Fibroblast of peridontal ligament (primary cell): ENCODE measurements around the gene RSPH10B2.
"Not testable (repeated sequence)": the region's sequence is repeated elsewhere in the genome, so short reads cannot be mapped to it uniquely, and the experiment has no call there.

ENCODE experiments used
- DNase-seq: peaks from one replicate; pipeline ENCODE4 v3.0.0-alpha.2; 2010; ENCODE audit errors: extremely low read depth

Gene RSPH10B2

DNA sequence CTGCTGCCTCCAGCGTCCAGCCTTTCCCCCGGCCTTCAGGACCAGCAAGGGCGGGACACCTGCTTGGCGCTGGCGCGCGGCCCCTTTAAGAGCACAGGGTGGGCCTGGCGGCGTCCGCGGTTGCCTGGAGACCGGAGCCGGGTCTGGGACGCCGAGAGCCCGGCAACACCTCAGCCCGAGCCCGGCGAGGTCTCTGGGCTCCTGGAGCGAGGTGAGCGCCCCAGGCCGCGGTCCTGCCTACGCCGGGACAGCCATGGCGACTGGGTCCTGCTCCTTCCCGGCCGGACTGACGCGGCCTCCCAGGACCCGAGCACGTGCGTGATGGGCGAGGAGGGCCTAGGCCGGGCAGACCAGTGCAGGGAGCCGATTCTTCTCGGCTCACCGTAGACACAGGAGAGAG is at the start of gene RSPH10B2:
Gene RSPH10B2 (plus strand): TSS at position 140 of the 400 bp plus-strand sequence. CDS start 3,575 bp downstream, outside the sequence.
- not testable (repeated sequence) for DNase-seq

DNA sequence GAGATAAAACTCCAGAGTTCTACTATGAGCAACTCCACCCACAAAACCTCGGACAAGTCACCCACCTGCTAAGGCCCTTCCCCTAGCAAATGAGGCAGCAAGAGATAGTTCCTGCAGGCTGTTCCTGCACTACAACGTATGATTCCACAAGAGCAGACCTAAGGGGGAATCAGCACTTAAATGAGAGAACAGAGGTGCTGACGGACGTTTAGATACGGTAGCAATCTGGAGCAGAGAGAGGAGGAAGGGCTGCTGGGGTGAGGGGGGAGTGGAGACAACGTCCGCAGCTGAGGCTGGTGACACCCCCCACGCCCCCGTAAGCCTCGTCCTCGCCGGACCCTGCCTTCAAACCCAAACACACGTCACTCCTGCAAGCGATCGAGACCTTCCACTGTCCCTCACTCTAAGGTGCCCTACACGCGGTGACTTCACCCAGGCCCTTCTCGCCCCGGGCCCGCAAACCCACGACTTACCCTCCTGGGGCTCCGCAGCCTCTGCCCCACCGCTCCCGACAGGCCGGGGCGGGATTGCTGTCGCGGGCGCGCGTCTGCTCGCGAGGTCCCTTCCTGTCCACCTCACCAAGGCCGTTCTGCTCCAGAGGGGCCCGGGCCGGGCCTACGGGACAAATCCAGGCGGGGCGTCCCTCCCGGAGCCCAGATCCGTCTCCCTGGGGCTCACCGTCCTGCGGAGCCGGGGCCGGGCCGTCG is 47.8 kb upstream of the RSPH10B2 start:
- peak; percentile 24 for DNase-seq

DNA sequence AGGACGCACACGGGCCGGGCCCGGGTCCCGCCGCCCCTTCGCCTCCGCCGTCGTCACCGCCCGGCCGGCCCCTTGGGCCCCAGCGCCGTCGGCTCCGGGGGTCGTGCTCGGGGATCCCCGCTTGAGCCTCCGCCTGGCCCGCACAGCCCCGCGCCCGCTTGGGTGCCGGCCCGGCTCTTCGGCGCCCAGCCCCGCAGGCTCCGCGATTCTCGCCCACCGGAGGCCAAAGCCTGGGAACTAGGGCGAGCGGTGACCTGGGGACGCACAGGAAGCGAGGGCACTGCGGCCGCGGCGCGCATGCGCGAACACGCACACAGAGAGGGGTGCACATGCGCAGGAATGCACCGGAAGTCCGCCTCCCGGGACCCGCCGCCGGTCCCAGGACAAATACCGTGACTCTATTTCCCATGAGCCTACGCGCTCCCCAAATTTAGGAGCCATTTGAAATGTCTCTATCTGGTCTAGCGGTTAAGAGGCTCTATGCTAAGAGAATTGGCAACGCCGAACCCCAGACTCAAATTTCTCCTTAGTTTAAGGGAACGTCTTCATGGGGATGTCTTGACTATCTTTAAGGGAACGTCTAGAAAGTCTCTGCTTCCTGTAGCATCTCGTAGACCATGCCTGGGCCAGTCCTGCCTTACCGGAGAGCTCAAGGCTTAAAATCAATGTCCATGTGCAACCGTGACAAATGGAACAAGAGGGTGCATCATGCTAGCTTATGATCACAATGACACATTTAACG is 47.1 kb upstream of the RSPH10B2 start, which contains the start of gene ZNF12:
Gene ZNF12 (minus strand): TSS at position 282 of the 742 bp plus-strand sequence. CDS start 1,774 bp downstream, outside the sequence.
- DNase-seq = peak; percentile 91

DNA sequence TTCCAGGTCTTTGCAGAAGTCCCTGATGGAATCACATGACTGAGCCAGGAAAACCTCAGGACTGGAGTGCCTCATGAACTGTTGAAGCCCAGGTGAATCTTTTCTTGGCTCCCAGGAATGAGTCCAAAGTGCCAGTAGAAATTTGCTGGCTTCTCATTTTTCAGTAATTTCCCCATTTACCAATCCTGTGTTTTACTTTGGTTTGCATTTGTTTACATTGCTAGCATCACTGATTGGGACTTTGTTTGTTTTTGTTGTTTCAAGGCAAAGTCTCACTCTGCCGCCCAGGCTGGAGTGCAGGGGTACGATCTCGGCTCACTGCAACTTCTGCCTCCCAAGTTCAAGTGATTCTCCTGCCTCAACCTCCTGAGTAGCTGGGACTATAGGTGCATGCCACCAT is 45.6 kb upstream of the RSPH10B2 start:
- no peak for DNase-seq

DNA sequence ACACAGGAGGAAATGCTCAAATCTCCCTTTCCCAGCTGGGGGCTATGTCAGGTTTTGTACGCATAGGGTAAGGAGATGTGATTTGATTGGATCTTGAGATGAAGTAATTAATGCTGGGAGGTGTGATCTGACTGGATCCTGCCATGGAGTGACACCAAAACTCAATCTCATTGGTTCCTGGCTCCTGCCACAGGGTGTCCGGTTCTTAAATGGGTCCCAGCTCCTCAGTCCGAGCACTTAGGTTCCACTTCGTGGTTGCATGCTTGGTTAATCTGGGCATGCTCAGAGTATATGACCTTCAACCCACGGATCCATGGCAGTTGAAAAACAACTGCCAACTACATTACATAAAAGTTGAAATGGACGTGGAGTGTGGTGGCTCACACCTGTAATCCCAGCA is 44.1 kb upstream of the RSPH10B2 start:
- no peak for DNase-seq

DNA sequence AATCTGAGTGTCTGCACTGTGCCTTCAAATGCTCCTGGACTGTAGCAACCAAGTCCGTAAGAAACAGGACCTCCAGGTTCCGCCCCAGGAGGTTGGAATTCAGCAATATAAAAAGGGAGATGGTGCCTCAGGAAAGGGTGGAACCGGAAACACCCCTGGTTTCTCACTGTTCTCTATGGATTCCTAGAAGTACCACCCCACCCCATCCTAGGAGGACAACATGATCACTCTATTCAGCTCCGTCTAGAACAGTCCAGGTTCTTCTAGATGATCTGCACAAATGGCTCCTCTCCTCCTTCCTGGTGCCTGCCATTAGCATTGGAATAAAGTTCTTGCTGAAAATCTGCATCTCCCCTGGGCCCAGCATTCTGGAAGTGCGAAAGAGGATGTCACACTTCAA is 39.5 kb upstream of the RSPH10B2 start:
- no peak for DNase-seq

DNA sequence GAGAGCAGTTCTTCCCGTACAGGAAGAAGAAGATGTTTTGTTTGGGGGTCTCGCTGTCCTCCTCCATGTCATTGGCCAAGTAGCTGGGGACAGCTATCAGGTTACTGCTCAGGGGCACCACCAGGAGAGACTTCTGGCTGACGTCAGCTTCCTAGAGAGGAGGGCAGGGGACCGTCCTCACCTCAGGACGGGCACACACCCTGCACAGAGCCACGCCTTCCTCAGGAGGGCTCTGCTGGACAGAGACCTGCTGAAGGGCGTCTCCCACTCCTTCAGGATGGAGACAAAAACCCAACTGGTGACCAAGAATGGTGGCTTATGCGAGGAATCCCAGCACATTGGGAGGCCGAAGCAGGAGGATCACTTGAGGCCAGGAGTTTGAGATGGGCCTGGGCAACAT is 38.0 kb upstream of the RSPH10B2 start:
- not testable (repeated sequence) for DNase-seq

DNA sequence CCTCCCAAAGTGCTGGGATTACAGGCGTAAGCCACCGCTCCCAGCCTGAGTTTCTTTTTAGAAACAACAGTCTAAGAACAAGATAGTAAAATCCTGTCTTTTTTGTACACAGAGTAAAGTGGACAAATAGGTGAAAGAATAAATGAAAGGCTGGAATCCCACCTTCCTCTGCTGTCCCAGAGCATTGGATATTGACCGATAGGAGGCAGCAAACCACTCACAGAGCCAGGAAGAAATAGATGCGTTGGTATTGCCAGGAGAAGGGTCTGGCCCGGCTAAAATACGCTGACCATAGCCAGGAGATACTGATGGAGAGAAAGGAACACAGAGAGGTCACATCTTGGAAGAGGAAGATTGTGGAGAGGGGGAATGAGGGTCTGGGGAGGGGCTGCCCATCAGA is 35.8 kb upstream of the RSPH10B2 start:
- DNase-seq = no peak

DNA sequence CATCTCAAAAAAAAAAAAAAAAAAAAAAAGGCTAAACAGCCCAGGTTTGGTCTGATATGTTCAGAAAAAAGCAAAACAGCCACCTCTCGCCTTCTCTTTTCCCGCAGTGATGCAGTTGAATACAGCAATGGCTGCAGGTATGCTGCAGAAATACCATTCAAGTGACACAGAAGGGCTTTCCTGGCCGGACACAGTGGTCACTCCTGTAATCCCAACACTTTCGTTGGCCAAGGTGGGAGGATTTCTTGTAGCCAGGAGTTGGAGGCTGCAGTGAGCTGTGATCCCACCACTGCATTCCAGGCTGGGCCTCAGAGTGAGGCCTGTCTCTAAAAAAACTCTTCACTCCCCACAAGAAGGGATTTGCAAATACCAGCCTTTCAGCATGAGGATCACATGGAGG is 29.6 kb upstream of the RSPH10B2 start:
- DNase-seq = not testable (repeated sequence)

DNA sequence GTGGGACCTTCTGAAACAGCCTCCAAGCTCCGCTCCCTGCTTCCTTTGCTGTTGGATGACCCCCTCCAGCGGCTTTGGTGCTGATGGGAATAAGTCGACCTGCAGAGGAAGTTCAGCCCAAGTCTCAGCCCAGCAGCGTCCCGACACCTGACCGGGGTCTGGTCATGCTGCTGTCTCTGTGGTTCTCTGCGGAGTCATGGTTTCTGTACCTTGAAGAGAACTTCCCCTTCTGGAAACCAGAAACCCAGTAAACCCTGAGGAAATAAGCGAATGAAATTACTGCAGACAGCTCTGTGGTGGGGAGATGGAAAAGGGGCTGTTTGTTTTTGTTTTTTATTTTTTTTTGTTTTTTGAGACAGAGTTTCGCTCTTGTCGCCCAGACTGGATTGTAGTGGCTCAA is 28.9 kb upstream of the RSPH10B2 start:
- no peak for DNase-seq

DNA sequence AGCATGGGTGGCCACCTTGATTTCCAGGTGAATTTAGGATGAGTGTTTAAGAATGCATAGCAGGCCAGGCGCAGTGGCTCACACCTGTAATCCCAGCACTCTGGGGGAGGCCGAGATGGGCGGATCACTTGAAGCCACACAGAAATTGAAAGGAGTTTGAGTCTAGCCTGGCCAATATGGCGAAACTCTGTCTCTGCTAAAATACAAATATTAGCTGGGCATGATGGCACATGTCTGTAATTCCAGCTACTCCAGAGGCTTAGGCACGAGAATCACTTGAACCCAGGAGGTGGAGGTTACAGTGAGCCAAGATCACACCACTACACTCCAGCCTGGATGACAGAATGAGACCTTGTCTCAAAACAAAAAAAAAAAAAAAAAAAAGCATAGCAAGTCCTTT is 27.6 kb upstream of the RSPH10B2 start:
- not testable (repeated sequence) for DNase-seq

DNA sequence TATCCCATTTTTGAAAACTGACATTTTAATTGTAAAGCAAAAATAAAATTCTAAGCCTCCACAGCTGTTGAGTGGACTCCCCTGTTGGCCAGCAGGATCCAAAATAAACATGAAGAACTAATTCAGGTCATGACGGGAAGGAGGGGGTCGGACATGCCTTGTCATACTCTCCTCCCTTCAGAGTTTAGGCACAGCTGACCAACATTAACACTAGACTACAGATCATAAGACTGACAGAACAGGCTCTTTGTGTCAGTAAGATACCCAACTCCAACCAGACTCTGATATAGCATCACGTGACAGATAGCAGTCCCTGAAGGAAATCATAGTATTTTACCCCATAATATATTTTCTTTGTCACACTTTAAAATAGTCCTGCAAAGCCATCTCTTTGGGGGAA is 26.2 kb upstream of the RSPH10B2 start:
- no peak for DNase-seq

DNA sequence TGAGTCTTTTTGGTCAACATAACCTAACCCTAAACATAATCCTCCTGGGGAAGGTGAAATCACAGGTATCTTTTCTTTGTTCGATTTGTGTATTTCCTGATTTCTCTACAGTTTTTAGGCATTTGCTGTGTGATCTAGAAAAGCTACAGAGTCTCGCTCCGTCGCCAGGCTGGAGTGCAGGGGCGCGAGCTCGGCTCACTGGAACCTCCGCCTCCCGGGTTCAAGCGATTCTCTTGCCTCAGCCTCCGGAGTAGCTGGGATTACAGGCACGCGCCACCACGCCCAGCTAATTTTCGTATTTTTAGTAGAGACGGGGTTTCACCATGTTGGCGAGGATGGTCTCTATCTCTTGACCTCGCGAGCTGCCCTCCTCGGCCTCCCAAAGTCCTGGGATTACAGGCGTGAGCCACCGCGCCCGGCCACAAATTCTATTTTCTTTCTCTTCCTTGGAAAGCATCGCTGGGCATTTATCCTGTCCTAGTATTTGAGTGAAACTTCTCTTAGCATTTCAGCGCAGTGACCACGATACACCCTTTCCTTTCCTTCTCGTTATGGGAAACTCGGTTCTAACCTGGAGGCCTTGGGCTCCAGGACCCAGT is 24.9 kb upstream of the RSPH10B2 start:
- DNase-seq = not testable (repeated sequence)

DNA sequence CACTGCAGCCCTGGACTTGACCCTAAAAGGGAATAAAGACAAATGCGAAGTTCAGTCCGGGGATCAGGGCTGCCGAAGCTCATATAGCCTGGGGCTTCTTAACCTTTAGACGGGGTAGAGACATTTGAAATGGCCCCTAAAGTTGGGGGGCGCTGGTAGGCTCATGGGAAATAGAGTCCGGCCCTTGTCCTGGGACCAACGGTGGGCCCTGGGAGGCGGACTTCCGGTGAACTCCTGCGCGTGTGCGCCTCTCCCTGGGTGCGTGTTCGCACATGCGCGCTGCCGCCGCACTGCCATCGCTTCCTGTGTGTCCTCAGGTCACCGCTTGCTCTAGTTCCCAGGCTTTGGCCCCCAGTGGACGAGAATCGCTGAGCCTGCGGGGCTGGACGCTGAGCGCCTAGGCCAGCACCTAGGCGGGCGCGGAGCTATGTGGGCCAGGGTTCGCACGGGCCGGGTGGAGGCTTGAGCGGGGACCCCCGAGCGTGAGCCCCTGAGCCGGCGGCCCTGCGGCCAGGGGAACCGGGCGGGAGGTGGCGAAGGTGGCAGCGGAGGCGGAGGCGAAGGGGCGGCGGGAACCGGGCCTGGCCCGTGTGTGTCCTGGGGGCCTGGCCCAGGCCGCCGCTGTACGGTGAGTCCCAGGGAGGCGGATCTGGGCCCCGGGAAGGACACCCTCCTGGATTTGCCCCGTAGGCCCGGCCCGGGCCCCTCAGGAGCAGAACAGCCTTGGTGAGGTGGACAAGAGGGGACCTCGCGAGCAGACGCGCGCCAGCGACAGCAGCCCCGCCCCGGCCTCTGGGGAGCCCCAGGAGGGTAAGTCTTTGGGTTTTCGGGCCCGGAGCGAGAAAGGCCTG is 24.2 kb upstream of the RSPH10B2 start:
- peak; percentile 88 for DNase-seq

DNA sequence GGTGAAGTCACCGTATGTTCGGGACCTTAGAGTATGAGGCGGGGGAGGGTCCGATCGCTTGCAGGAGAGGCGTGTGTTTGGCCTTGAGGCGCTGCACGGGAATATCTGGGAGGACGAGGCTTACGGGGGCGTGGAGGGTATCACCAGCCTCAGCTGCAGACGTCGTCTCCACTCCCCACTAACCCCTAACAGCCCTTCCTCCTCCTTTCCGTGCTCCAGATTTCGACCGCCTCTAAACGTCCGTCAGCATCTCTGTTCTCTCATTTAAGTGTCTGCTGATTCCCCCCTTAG is 23.6 kb upstream of the RSPH10B2 start:
- DNase-seq = peak; percentile 29

DNA sequence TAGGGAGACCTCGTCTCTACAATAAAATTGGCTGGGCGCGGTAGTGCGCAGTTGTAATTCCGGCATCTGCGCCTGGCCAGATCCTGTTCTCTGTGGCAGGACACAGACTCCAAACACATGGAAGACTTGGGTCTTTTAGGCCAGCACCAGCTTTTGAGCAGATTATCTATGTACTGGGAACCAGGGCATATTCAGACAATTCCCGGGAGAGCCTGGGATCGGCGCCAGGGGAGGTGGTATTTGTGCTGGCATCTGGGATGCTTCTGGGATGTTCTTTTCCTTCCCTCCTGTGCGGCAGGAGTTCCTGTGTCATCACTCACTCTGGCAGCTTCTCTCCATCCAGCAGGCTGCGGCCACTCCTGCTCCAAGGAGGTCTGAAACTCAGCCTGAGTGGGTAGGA is 15.5 kb upstream of the RSPH10B2 start:
- not testable (repeated sequence) for DNase-seq

DNA sequence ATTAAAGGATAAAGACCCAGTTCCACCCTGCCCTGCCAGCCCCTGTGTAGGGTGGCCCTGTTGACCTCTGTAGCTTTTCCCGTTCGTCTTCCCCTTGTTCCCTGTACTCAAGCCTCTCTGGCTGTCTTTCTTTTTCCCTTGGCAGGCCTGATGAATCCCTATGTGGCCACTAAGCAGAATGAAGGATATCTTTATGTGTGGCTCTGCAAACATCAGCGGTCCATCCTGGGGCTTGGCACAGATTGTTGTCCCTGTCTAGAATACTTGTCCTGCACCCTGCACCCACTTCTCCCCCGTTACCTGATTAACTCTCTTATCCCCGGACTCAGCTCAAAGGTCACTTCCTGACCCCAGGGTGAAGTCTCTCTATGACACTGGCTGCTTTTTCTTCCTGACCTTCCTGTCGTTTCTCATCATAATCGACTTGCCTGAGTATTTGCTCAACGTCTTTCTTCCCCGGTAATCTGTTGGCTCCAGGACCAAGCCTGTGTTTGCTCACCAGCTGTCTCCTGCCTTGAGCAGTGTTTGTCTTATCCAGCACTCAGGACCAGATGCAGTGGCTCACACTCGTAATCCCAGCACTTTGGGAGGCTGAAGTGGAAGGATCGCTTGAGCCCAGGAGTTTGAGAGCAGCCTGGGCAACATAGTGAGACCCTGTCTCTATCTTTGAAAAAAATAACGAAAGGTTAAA is 9.3 kb upstream of the RSPH10B2 start:
- DNase-seq = not testable (repeated sequence)

DNA sequence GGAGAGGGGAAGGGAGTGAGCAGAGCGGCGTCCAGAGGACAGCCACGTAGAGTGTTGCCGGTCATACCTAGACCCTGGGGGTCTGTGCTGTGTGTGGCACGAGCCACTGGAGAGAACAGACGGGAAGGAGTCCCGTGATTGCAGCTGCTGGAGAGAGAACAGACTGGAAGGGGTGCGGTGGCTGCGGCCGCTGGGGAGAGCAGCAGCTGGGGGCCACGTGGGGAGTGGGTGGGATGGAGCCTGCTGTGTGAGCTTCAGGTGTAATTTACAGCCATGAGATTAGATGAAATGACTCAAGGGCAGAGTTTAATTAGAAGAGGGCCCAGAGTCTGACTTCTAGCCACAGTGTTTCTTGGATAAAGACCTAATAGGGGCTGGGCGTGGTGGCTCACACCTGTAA is 4.6 kb upstream of the RSPH10B2 start:
- not testable (repeated sequence) for DNase-seq

DNA sequence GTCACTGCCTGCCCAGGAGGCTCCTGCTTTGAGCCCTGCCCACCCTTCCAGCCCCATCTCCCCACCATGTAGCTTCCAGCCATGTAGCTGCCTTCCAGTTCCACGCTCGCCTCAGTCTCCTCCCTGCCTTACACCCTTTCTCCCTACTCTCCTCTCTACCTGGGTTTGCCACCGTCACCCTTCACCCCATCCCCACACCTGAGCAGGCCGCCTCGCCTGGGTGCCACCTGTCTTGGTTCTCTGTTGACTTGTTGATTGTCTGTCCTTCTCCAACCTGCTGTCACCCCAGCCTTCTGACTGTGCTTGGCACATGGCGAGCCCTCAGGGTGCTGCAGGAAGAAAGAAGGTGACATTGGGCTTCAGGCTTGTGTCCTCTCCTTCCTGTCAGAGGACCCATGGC is 3.7 kb upstream of the RSPH10B2 start:
- not testable (repeated sequence) for DNase-seq

DNA sequence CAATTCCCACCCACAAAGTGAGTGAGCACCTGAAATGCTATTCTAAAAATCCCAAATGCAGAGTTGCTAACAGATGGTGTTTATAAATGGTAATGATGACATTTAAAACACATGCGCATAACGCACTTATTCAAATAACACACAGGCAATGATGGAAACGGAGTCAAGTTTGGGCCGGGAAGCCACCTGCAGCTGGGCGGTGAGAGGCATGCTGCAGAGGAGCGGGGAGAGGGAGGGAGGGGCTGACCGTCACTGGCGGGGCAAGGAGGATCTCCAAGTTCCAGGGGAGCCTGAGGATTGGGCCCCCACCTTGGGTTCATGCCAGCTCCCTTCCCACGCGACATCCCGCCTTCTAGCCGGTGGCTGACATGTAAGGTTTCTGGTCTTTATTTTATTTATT is 7.3 kb downstream of the RSPH10B2 start:
- DNase-seq = not testable (repeated sequence)

DNA sequence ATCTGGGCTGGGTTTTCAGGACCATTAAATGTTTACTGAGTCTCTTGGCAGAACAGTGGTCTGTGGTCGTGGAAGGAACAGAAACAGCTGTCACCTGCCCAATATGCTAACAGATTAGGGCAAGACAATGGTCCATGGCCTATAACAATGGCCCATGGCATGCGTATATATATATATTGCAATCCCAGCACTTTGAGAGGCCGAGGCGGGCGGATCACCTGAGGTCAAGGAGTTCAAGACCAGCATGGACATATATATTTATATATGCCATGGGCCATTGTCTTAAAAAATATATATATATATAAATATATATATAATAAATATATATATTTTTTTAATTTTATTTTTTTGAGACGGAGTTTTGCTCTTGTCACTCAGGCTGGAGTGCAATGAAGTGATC is 27.7 kb downstream of the RSPH10B2 start:
- DNase-seq = not testable (repeated sequence)
